ENCODE results near the gene VAV2. TPM values are rescaled to one million over a fixed set of nuclear protein-coding genes. Genes with fewer than 3 reads are reported as not detected.

VAV2 gene
- total and polyA plus RNA-seq, 4 donors = 13.0 to 28.2 (median 16.3) TPM

GRCh38 chr9:133813749-133814585, 178.2 kb downstream of the VAV2 start:
- DNase-seq (peak; percentile 91 to 96 (median 93)), ATAC-seq (ENCODE audit: insufficient read depth, low FRiP score) (peak; percentile 13)
- H3K9ac ChIP-seq (ENCODE audit: insufficient read depth in 1 of 2, low read length in 2 of 2) = no peak overlapping the region
- H3K4me3 ChIP-seq = no peak overlapping the region
- H3K4me1 ChIP-seq (ENCODE audit: control insufficient read depth in 5 of 5, insufficient read depth in 5 of 5, low read length in 5 of 5) = peaks cover 0 to 56% (median 26%) of the 10 kb centered on the region in 5 donors
- peaks cover 0 to 6% (median 2%) of the 10 kb centered on the region in 4 donors for H3K36me3 ChIP-seq (ENCODE audit: control insufficient read depth in 4 of 4, insufficient read depth in 4 of 4, low read length in 4 of 4)
- no peaks in the 10 kb centered on the region for H3K27me3 ChIP-seq (ENCODE audit: control insufficient read depth in 3 of 3, insufficient read depth in 3 of 3, low read length in 2 of 3)
- TF ChIP-seq CTCF (IDR thresholded peaks at IDR 0.05; ENCODE audit: control extremely low read depth, extremely low read depth) = no peak
- WGBS, 2 donors = 76 to 85% methylated on average over 29 of the region's 29 CpGs
- peak overlapping the region in 1 of 2 donors; percentile 2 for H3K27ac ChIP-seq (ENCODE audit: low read depth in 1 of 2, low read length in 1 of 2)
- no peaks in the 10 kb centered on the region for H3K9me3 ChIP-seq (ENCODE audit: control insufficient read depth in 4 of 4, insufficient read depth in 3 of 4, low read length in 3 of 4)

- Histone ChIP-seq H3K36me3 (ENCODE audit: control insufficient read depth in 4 of 4, insufficient read depth in 4 of 4, low read length in 4 of 4) (peaks cover 0 to 10% (median 4%) of the 10 kb centered on the region in 4 donors), H3K4me1 (ENCODE audit: control insufficient read depth in 5 of 5, insufficient read depth in 5 of 5, low read length in 5 of 5) (peaks cover 0 to 56% (median 26%) of the 10 kb centered on the region in 5 donors), H3K4me3 (no peak overlapping the region), H3K9ac (ENCODE audit: insufficient read depth in 1 of 2, low read length in 2 of 2) (no peak overlapping the region), H3K27ac (ENCODE audit: low read depth in 1 of 2, low read length in 1 of 2) (no peak overlapping the region), H3K9me3 (ENCODE audit: control insufficient read depth in 4 of 4, insufficient read depth in 3 of 4, low read length in 3 of 4) (no peaks in the 10 kb centered on the region), H3K27me3 (ENCODE audit: control insufficient read depth in 3 of 3, insufficient read depth in 3 of 3, low read length in 2 of 3) (no peaks in the 10 kb centered on the region)
- WGBS, 2 donors = 91 to 93% methylated on average over 26 of the region's 26 CpGs
- no peak for TF ChIP-seq CTCF (IDR thresholded peaks at IDR 0.05; ENCODE audit: control extremely low read depth, extremely low read depth)
- no peak for ATAC-seq (ENCODE audit: insufficient read depth, low FRiP score)
- DNase-seq = no peak
Observed at GRCh38 chr9:133812941-133813748, 179.0 kb downstream of the VAV2 start.

- Histone ChIP-seq H3K9ac (ENCODE audit: insufficient read depth in 1 of 2, low read length in 2 of 2) (no peak overlapping the region), H3K27ac (ENCODE audit: low read depth in 1 of 2, low read length in 1 of 2) (no peak overlapping the region), H3K9me3 (ENCODE audit: control insufficient read depth in 4 of 4, insufficient read depth in 3 of 4, low read length in 3 of 4) (no peaks in the 10 kb centered on the region), H3K4me1 (ENCODE audit: control insufficient read depth in 5 of 5, insufficient read depth in 5 of 5, low read length in 5 of 5) (peaks cover 0 to 56% (median 26%) of the 10 kb centered on the region in 5 donors), H3K4me3 (no peak overlapping the region), H3K27me3 (ENCODE audit: control insufficient read depth in 3 of 3, insufficient read depth in 3 of 3, low read length in 2 of 3) (no peaks in the 10 kb centered on the region), H3K36me3 (ENCODE audit: control insufficient read depth in 4 of 4, insufficient read depth in 4 of 4, low read length in 4 of 4) (peaks cover 0 to 18% (median 5%) of the 10 kb centered on the region in 4 donors)
- no peak for TF ChIP-seq CTCF (IDR thresholded peaks at IDR 0.05; ENCODE audit: control extremely low read depth, extremely low read depth)
- no peak for ATAC-seq (ENCODE audit: insufficient read depth, low FRiP score)
- 93 to 94% methylated on average over 28 of the region's 28 CpGs for WGBS, 2 donors
- no peak for DNase-seq
Observed at GRCh38 chr9:133812077-133812868, 179.9 kb downstream of the VAV2 start.
